Sigmoid colon (tissue), 4 donors: ENCODE data around the gene CAPN6.

Experiments
- CTCF ChIP-seq, 4 experiments: fragments of 450-650 bp in 3 of 4; fragments of 200-600 bp in 1 of 4; IDR thresholded peaks; one replicate each; pipeline ENCODE4 v1.5.1; 2016 to 2019; ENCODE audit warnings: antibody characterized with exemption in 4 of 4, mild to moderate bottlenecking in 3 of 4, moderate library complexity in 2 of 4
- EP300 ChIP-seq, 4 donors: sonication (generic); formaldehyde crosslinking; IDR thresholded peaks; one replicate each; pipeline ENCODE4 v1.6.1; 2017; ENCODE audit warnings: antibody characterized with exemption in 4 of 4
- POLR2A ChIP-seq, 2 donors: fragments of 450-650 bp; IDR thresholded peaks; one replicate each; pipeline ENCODE4 v1.6.1; 2016; ENCODE audit warnings: antibody characterized with exemption in 2 of 2, mild to moderate bottlenecking in 2 of 2, moderate library complexity in 2 of 2
- POLR2AphosphoS5 ChIP-seq, 4 donors: sonication (generic); formaldehyde crosslinking; IDR thresholded peaks; one replicate each; pipeline ENCODE4 v1.6.1; 2017; ENCODE audit warnings: antibody characterized with exemption in 4 of 4

- TF ChIP-seq CTCF (IDR thresholded peaks at IDR 0.05), result no peak
- TF ChIP-seq POLR2AphosphoS5 (IDR thresholded peaks at IDR 0.05), result no peak
- no peak for TF ChIP-seq POLR2A (IDR thresholded peaks at IDR 0.05)
- TF ChIP-seq EP300 (IDR thresholded peaks at IDR 0.05), result no peak
Observed at GRCh38 chrX:111319451-111319850, 49.2 kb upstream of the CAPN6 start.
